ENCODE data around the gene FARP1. TPM values are rescaled to one million over a fixed set of nuclear protein-coding genes. Genes with fewer than 3 reads are reported as not detected.
A peak's percentile ranks its signal among the peaks of the same experiment; 100 is the strongest.

FARP1 gene
- total RNA-seq, 4 donors from 2014 or later: 1.5 to 10.3 (median 6.4) TPM

DNA sequence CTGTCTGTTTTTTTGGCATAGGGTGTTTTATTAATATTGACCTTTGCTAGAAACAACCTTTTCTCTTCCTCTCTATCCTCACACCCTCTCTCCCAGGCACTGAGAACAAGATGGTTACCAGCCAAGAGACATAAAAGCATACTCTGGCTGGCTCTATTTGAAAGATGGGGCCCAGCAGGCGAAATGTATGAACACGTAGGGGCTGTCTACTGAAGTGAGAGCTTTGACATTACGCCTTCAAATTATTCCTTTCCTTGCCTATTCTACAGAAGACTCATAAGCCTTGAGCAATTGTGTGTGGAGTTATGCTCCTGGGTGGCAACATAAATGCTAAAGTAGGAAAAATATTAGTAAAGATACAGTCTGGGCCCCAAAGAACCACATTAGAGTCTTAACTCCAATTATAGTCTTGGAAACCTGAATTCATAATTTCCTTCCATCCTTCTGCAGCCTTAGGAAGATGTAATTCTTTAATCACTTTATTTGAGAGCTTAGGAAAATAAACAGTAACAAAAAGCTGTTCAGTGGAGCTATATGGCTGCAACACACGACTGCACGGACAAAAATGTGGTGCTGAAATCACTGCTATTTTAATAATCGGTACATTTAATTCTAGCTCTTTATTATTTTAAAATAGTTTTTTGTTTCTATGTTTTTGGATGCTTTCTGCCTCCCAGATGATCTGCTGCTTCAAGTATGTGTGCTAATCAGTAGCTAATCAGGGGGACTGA, 156.5 kb downstream of the FARP1 start:
- H3K4me1 ChIP-seq: peaks cover 0 to 26% (median 15%) of the 10 kb centered on the region in 3 donors

DNA sequence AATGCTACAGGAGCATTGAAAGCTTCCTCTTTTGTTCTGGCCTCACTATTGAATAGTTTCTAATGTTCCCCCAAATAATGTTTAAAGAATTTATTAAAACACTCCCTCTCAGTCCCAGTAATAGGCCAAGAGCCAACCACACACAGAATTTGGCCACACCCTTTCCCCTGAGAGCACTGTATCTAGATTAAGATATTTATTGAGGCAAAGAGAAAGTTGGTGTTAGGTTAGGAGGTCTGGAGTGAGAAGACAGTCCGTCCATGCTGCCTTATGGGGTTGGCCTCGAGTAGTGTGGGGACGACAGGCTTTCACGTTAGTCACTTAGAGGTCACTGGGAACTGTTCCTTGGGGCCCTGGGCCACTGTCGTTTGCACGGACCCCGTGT, 157.1 kb downstream of the FARP1 start:
- Histone ChIP-seq H3K27ac (peak overlapping the region in 2 of 4 donors; percentile 3 to 27), H3K9me3 (no peaks in the 10 kb centered on the region), H3K4me1 (peaks cover 0 to 26% (median 15%) of the 10 kb centered on the region in 3 donors), H3K27me3 (no peaks in the 10 kb centered on the region), H3K4me3 (no peak overlapping the region), H3K36me3 (no peaks in the 10 kb centered on the region)
- WGBS, 2 donors: 57 to 69% methylated on average over 7 of the region's 7 CpGs
- no peak for TF ChIP-seq POLR2A (IDR thresholded peaks at IDR 0.05)
- TF ChIP-seq, protein P1, sequence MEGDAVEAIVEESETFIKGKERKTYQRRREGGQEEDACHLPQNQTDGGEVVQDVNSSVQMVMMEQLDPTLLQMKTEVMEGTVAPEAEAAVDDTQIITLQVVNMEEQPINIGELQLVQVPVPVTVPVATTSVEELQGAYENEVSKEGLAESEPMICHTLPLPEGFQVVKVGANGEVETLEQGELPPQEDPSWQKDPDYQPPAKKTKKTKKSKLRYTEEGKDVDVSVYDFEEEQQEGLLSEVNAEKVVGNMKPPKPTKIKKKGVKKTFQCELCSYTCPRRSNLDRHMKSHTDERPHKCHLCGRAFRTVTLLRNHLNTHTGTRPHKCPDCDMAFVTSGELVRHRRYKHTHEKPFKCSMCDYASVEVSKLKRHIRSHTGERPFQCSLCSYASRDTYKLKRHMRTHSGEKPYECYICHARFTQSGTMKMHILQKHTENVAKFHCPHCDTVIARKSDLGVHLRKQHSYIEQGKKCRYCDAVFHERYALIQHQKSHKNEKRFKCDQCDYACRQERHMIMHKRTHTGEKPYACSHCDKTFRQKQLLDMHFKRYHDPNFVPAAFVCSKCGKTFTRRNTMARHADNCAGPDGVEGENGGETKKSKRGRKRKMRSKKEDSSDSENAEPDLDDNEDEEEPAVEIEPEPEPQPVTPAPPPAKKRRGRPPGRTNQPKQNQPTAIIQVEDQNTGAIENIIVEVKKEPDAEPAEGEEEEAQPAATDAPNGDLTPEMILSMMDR (IDR thresholded peaks at IDR 0.05): no peak
- no peak for DNase-seq
- intact Hi-C loops (cut with DNase I): no loop called here

More for the DNA sequence above, 156.5 kb downstream of the FARP1 start:
- H3K9me3 ChIP-seq: no peaks in the 10 kb centered on the region
- H3K36me3 ChIP-seq: no peaks in the 10 kb centered on the region
- H3K4me3 ChIP-seq: no peak overlapping the region
- DNase-seq: no peak
- intact Hi-C loops (cut with DNase I): no loop called here
- 60 to 68% methylated on average over 6 of the region's 6 CpGs for WGBS, 2 donors
- no peak overlapping the region for H3K27ac ChIP-seq
- H3K27me3 ChIP-seq: no peaks in the 10 kb centered on the region
- TF ChIP-seq POLR2A (IDR thresholded peaks at IDR 0.05): no peak
- TF ChIP-seq, protein P1 (IDR thresholded peaks at IDR 0.05): no peak

DNA sequence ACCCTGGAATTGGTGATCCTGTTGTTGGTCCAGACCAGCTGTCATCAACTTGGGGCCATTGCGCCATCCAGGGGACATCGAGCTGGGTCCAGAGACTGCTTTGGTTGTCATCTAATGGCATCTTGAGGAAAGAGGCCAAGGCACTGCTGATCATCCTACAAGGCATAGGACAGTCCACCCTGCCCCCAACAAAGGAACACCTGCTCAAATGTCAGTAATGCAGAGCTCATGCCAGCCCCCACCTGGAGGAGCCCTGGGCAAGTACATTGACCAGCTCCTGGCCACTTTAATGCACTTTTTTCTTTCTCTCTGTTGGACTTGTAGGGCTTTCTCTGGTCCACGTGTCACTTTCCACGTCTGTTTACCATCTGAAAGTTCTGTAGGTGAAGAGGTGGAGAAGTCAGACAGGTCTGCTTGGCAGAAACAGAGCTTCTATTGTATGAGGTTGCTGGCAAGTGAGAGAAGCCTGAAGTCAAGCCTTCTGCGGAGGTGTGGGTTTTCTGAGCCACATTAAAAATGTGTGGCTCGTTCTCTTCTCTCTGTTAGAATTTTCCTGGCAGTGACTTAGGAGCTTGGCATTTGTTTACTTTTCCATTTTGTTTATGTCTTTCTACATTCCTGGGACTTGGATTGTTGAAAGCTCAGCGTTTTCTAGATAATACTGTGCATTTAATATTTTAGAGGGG, 158.2 kb downstream of the FARP1 start:
- peak overlapping the region in 1 of 4 donors; percentile 10 for H3K4me3 ChIP-seq
- DNase-seq: no peak
- no peaks in the 10 kb centered on the region for H3K27me3 ChIP-seq
- TF ChIP-seq POLR2A (IDR thresholded peaks at IDR 0.05): no peak
- TF ChIP-seq, protein P1 (IDR thresholded peaks at IDR 0.05): no peak
- H3K36me3 ChIP-seq: no peaks in the 10 kb centered on the region
- intact Hi-C loops (cut with DNase I): no loop called here
- peaks cover 0 to 26% (median 15%) of the 10 kb centered on the region in 3 donors for H3K4me1 ChIP-seq
- WGBS, 2 donors: 26 to 41% methylated on average over 5 to 7 of the region's 7 CpGs
- H3K9me3 ChIP-seq: no peaks in the 10 kb centered on the region
- H3K27ac ChIP-seq: peak overlapping the region in 3 of 4 donors; percentile 22 to 44 (median 26)

DNA sequence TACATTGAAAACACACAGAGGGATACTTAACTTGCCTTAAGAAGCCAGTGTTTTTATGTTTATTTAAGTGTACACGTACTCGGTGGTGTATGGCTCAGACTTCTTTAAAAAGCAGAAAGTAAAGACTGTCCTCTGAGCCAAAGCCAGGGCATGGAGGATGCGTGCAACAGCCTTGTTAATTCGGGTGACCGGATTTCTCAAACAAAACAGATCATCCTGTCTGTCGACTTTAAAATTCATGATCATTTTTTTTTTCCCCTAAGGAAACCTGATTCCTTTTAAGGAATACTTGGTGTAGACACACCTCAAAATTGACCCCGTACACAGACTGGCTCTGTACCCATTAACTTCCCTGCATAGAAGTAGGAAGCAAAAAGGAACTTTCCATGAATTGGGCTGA, 158.8 kb downstream of the FARP1 start:
- TF ChIP-seq, protein P1 (IDR thresholded peaks at IDR 0.05): no peak
- no peak for TF ChIP-seq POLR2A (IDR thresholded peaks at IDR 0.05)
- H3K4me3 ChIP-seq: peak overlapping the region in 1 of 4 donors; percentile 10
- no peaks in the 10 kb centered on the region for H3K36me3 ChIP-seq
- 18 to 25% methylated on average over 7 of the region's 7 CpGs for WGBS, 2 donors
- H3K27me3 ChIP-seq: no peaks in the 10 kb centered on the region
- peaks cover 0 to 26% (median 15%) of the 10 kb centered on the region in 3 donors for H3K4me1 ChIP-seq
- no peaks in the 10 kb centered on the region for H3K9me3 ChIP-seq
- intact Hi-C loops (cut with DNase I): no loop called here
- peak overlapping the region in 3 of 4 donors; percentile 22 to 44 (median 26) for H3K27ac ChIP-seq
- DNase-seq: no peak

DNA sequence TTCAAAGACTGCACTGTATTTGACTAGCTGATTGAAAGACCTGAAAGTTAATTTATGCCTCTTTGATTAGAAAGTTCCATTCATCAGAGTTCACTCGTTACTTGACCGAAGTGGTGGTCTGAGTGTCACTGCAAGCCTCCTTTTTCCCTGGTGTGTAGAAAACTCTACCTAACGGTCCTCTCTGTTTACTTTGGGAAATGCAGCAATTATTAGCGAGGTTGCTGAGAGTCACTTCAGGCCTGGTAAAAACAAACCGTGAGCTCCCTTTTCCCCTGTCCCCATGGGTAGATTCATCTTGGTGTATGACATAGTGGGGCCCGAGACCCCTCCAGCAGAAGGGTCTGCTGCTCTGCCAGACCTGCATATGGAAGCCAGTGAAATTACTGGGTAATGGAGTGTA, 161.0 kb downstream of the FARP1 start:
- DNase-seq: no peak
- TF ChIP-seq, protein P1 (IDR thresholded peaks at IDR 0.05): no peak
- TF ChIP-seq POLR2A (IDR thresholded peaks at IDR 0.05): no peak
- WGBS, 2 donors: 78 to 89% methylated on average over 5 to 6 of the region's 6 CpGs
- Histone ChIP-seq H3K9me3 (no peaks in the 10 kb centered on the region), H3K36me3 (no peaks in the 10 kb centered on the region), H3K4me3 (no peak overlapping the region), H3K27me3 (no peaks in the 10 kb centered on the region), H3K27ac (no peak overlapping the region), H3K4me1 (peaks cover 0 to 33% (median 15%) of the 10 kb centered on the region in 3 donors)
- intact Hi-C loops (cut with DNase I): no loop called here
